ENCODE results near the gene TBCC. TPM values are rescaled to one million over a fixed set of nuclear protein-coding genes. Genes with fewer than 3 reads are reported as not detected.

Gene TBCC
- total RNA-seq, 4 donors from 2014 or later: 5.2 to 43.3 (median 27.3) TPM

DNA sequence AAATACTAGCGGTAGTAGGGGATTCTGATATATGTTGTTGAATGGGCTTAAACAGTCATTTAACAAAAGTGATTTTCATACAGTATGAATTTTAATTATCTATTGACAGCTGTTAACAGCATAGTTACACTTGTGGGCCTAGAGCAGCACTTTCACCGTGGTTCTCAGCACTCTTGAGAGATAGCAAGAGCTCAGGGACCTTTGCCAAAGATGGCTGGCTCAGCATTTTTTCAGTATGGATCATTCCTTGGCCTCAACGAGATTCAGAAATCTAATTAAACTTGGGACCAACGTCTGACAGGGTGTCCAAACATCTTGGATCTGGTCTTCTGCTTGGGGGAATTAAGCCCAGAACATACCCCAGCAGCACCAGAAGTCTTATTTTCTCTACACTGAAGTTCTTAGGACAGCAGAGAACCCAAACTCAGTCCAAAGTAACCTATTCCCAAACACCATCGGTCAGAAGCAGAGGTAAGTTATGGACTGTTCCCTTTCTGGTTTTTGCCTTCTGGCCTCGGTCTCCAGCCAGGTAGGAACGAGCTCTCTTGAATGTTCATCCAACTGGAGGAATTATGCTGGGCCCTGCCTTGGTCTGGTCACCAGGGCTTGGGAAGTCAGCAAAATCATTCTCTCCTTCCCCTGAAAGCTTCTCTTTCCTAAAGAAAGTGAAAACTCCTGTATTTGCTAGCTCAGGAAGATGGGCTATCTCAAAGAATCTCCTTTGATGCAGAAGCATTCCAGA lies 49.2 kb downstream of the TBCC start:
- peak; percentile 18 for DNase-seq
- peaks cover 0 to 22% (median 8%) of the 10 kb centered on the region in 4 donors for H3K36me3 ChIP-seq
- peaks cover 0 to 5% (median 0%) of the 10 kb centered on the region in 4 donors for H3K4me1 ChIP-seq
- H3K4me3 ChIP-seq: no peak overlapping the region
- H3K27me3 ChIP-seq: no peaks in the 10 kb centered on the region
- TF ChIP-seq CTCF (IDR thresholded peaks at IDR 0.05) (no peak), EP300 (IDR thresholded peaks at IDR 0.05; ENCODE audit: low read depth) (no peak), POLR2A (IDR thresholded peaks at IDR 0.05) (no peak), POLR2AphosphoS5 (IDR thresholded peaks at IDR 0.05) (no peak)
- WGBS, 2 donors (ENCODE audit: low coverage in 1 of 2): 70 to 76% methylated on average over 2 to 7 of the region's 7 CpGs
- intact Hi-C loops (cut with DNase I; ENCODE audit: low total_unique reads): no loop called here
- in situ Hi-C loops (cut with MboI; ENCODE audit: low pct_ligation_motif_present in 1 of 4, low pct_unique_long_range_greater_than_20kb in 1 of 4, low sequenced_read_pairs in 3 of 4): no loop called here
- H3K9me3 ChIP-seq: no peaks in the 10 kb centered on the region
- peak overlapping the region; percentile 22 to 46 (median 34) for H3K27ac ChIP-seq

- in situ Hi-C loops (cut with MboI; ENCODE audit: low pct_ligation_motif_present in 1 of 4, low pct_unique_long_range_greater_than_20kb in 1 of 4, low sequenced_read_pairs in 3 of 4): no loop called here
- WGBS, 2 donors (ENCODE audit: low coverage in 1 of 2): 75 to 81% methylated on average over 2 to 4 of the region's 4 CpGs
- H3K4me1 ChIP-seq: peaks cover 0 to 5% (median 0%) of the 10 kb centered on the region in 4 donors
- no peaks in the 10 kb centered on the region for H3K27me3 ChIP-seq
- no peak for DNase-seq
- H3K36me3 ChIP-seq: peaks cover 0 to 34% (median 15%) of the 10 kb centered on the region in 4 donors
- H3K4me3 ChIP-seq: no peak overlapping the region
- H3K27ac ChIP-seq: peak overlapping the region in 2 of 4 donors; percentile 37 to 49
- TF ChIP-seq EP300 (IDR thresholded peaks at IDR 0.05; ENCODE audit: low read depth) (no peak), POLR2AphosphoS5 (IDR thresholded peaks at IDR 0.05) (no peak), CTCF (IDR thresholded peaks at IDR 0.05) (no peak), POLR2A (IDR thresholded peaks at IDR 0.05) (no peak)
- H3K9me3 ChIP-seq: no peaks in the 10 kb centered on the region
- intact Hi-C loops (cut with DNase I; ENCODE audit: low total_unique reads): no loop called here
Measured at GRCh38 chr6:42694586-42694985, 51.3 kb downstream of the TBCC start.

Other genes starting within 250 kb of the TBCC start
- 10 to 100 TPM; 15.9 to 52.7 (median 49.4) TPM for gene UBR2, start 182.1 kb downstream of the TBCC start, total RNA-seq
- 1 to 10 TPM in 1 of 4 donors, under 1 TPM in 2, not detected in 1; 0.27 to 1.1 (median 0.32) TPM for gene PRPH2, start 23.5 kb downstream of the TBCC start, total RNA-seq
- gene BICRAL, start 35.9 kb upstream of the TBCC start, total RNA-seq: 10 to 100 TPM; 14.7 to 34.8 (median 21.5) TPM
- gene RPL7L1, start 133.5 kb upstream of the TBCC start, total RNA-seq: 10 to 100 TPM; 27.3 to 57.1 (median 43.4) TPM
- not detected for gene PTCRA, start 169.9 kb upstream of the TBCC start, total RNA-seq
- 10 to 100 TPM; 10.3 to 24.4 (median 21.0) TPM for gene CNPY3, start 183.4 kb upstream of the TBCC start, total RNA-seq
- under 1 TPM in 1 of 4 donors, not detected in 3; 0.68 TPM for gene GNMT, start 214.7 kb upstream of the TBCC start, total RNA-seq
- gene PEX6, start 233.1 kb upstream of the TBCC start, total RNA-seq: 10 to 100 TPM; 17.2 to 50.0 (median 33.2) TPM
- 10 to 100 TPM; 38.0 to 87.5 (median 52.9) TPM for gene PPP2R5D, start 238.5 kb upstream of the TBCC start, total RNA-seq